K562 (cell line): ENCODE measurements around the gene ALDH16A1. TPM values are rescaled to one million over a fixed set of nuclear protein-coding genes. Genes with fewer than 3 reads are reported as not detected.

Source experiments
- BCOR ChIP-seq: fragments of 450-650 bp; IDR thresholded peaks from 2 replicates; pipeline ENCODE4 v1.6.1; 2016
- BRD4 ChIP-seq: fragments of 200-600 bp; sonication (generic); IDR thresholded peaks from 2 replicates; pipeline ENCODE4 v1.6.1; 2017; ENCODE audit warnings: inconsistent platforms
- CUX1 ChIP-seq: fragments of 200-800 bp; sonication (Bioruptor generic); IDR thresholded peaks from 2 replicates; pipeline ENCODE4 v1.6.1; 2016; ENCODE audit warnings: missing genetic modification characterization, missing compliant biosample characterization
- E2F5 ChIP-seq: sonication (generic); formaldehyde crosslinking; IDR thresholded peaks from 2 replicates; pipeline ENCODE4 v1.8.0; 2022; ENCODE audit warnings: mild to moderate bottlenecking, missing genetic modification reagents
- MCM2 ChIP-seq: fragments of 450-650 bp; IDR thresholded peaks from 2 replicates; pipeline ENCODE4 v1.6.1; 2017; ENCODE audit warnings: low read depth, mild to moderate bottlenecking
- NFXL1 ChIP-seq: fragments of 450-650 bp; formaldehyde crosslinking; IDR thresholded peaks from 2 replicates; pipeline ENCODE4 v1.4.0; 2021; ENCODE audit warnings: mild to moderate bottlenecking
- RBM17 ChIP-seq: fragments of 200-400 bp; formaldehyde crosslinking; IDR thresholded peaks from 2 replicates; pipeline ENCODE4 v1.6.1; 2017; ENCODE audit warnings: low read depth, mild to moderate bottlenecking, low read length, borderline replicate concordance
- SIRT6 ChIP-seq: IDR thresholded peaks from one replicate; pipeline ENCODE4 v1.6.1; 2012; ENCODE audit warnings: low read depth, mild to moderate bottlenecking, control low read depth, inconsistent platforms, low read length, moderate library complexity
- ZBED1 ChIP-seq: IDR thresholded peaks from 2 replicates; pipeline ENCODE4 v1.6.1; 2014
- ZBTB7A ChIP-seq: IDR thresholded peaks from 2 replicates; pipeline ENCODE4 v1.6.1; 2011; ENCODE audit warnings: low read depth, mild to moderate bottlenecking, low read length, moderate library complexity, borderline replicate concordance; ENCODE audit not compliant: control insufficient read depth
- ZBTB8A ChIP-seq: fragments of 450-650 bp; IDR thresholded peaks from 2 replicates; pipeline ENCODE4 v1.6.1; 2018; ENCODE audit warnings: mild to moderate bottlenecking, moderate library complexity; ENCODE audit not compliant: partially characterized antibody
- ZNF609 ChIP-seq: sonication (generic); formaldehyde crosslinking; IDR thresholded peaks from 2 replicates; pipeline ENCODE4 v1.8.1; 2023; ENCODE audit warnings: missing genetic modification reagents, mild to moderate bottlenecking, borderline replicate concordance
- polyA plus RNA-seq, 8 experiments: library from polyadenylated mRNA; depleted of rRNA in 4 of 8; stranded (reverse) in 5 of 8; unstranded in 3 of 8; fragments of >200 nt; fragmentation: Nextera tagmentation in 2 of 8; fragmentation: Illumina TruSeq in 1 of 8; extraction: Ambion mirVana in 2 of 8; extraction: Trizol in 1 of 8; gene quantifications; 2 replicates each; pipeline versions ENCODE4 v1.2.1 to v1.2.3, GENCODE V29; 2011 to 2014; ENCODE audit warnings: inconsistent platforms in 1 of 8, missing spikeins in 1 of 8
- total RNA-seq, 7 experiments: library from RNA; depleted of rRNA in 6 of 7; stranded (reverse); fragments of >200 nt in 6 of 7; fragmentation: Illumina TruSeq in 2 of 7; extraction: Trizol in 2 of 7; gene quantifications; 2 replicates each; pipeline versions ENCODE4 v1.2.1 to v1.2.3, GENCODE V29; 2011 to 2021; ENCODE audit warnings: low replicate concordance in 1 of 7
- TF ChIP-seq, protein P1 (sequence below): fragments of 250-450 bp; sonication (Bioruptor Pico); IDR thresholded peaks from 2 replicates; pipeline ENCODE4 v1.5.0; 2021
- TF ChIP-seq, protein P2 (sequence below): fragments of 250-450 bp; sonication (Bioruptor Pico); IDR thresholded peaks from 2 replicates; pipeline ENCODE4 v1.8.0; 2021; ENCODE audit warnings: borderline replicate concordance, mild to moderate bottlenecking, moderate library complexity; ENCODE audit not compliant: poor library complexity, severe bottlenecking

ALDH16A1 gene
- total and polyA plus RNA-seq, 9 of the 15 experiments (the other 6 are each of a cell fraction or from before 2014, with no cell fraction given) = 2.2 to 52.2 (median 7.6) TPM

DNA sequence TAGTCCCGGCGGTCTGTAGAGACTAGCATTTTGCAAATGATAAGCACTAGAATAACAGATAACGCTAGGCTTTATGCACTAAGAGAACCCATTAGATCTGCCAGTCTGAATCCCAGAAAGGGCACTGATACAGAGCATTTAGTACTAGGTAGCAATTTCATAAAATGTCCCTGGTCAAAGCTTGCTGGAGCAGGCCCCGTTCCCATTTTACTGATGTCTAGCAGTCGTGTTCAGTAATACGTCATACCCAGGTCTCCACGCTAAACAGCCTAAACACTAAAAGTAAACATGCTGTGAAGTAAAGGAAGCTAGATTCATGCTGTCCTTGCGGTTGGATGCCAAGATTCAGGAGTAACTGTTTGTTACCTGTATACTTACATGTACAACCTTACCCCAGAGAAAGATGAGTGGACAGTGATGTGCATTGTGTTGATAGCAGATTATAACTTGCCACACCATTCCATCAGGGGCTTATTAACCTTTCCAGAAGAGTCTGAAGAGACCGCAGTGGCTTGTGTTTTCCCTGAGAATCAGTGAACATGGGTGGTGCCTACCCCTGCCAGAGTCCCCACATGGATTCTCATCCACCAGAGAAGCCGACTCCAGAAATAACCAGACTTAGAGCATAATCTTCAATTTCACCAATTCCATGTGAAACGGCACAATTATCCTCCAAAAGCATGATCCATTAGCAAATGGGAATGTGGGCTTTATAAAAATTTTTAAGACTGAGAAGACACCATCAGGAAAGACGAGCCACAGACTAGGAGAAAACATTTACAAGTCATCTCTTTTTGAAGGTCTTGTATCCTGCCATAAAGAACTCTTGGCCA lies 39.8 kb downstream of the ALDH16A1 start (continued):
- TF ChIP-seq, protein P1, sequence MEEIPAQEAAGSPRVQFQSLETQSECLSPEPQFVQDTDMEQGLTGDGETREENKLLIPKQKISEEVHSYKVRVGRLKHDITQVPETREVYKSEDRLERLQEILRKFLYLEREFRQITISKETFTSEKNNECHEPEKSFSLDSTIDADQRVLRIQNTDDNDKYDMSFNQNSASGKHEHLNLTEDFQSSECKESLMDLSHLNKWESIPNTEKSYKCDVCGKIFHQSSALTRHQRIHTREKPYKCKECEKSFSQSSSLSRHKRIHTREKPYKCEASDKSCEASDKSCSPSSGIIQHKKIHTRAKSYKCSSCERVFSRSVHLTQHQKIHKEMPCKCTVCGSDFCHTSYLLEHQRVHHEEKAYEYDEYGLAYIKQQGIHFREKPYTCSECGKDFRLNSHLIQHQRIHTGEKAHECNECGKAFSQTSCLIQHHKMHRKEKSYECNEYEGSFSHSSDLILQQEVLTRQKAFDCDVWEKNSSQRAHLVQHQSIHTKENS (CRISPR knock-in tag) = 0 out of 2 replicates have a peak, but pooled peaks have one; percentile 4
- TF ChIP-seq CUX1 (no peak), MCM2 (no peak), ZBTB8A (no peak), ZBED1 (peak; percentile 61), RBM17 (no peak), ZBTB7A (no peak), E2F5 (CRISPR knock-in tag) (no peak), BRD4 (no peak), NFXL1 (CRISPR knock-in tag) (no peak), ZNF609 (CRISPR knock-in tag) (0 out of 2 replicates have a peak, but pooled peaks have one; percentile 66), BCOR (no peak), SIRT6 (peak; percentile 98)
- TF ChIP-seq, protein P2, sequence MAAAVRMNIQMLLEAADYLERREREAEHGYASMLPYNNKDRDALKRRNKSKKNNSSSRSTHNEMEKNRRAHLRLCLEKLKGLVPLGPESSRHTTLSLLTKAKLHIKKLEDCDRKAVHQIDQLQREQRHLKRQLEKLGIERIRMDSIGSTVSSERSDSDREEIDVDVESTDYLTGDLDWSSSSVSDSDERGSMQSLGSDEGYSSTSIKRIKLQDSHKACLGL = no peak
